ENCODE measurements around the gene LY6G5C.

Gene LY6G5C

DNA sequence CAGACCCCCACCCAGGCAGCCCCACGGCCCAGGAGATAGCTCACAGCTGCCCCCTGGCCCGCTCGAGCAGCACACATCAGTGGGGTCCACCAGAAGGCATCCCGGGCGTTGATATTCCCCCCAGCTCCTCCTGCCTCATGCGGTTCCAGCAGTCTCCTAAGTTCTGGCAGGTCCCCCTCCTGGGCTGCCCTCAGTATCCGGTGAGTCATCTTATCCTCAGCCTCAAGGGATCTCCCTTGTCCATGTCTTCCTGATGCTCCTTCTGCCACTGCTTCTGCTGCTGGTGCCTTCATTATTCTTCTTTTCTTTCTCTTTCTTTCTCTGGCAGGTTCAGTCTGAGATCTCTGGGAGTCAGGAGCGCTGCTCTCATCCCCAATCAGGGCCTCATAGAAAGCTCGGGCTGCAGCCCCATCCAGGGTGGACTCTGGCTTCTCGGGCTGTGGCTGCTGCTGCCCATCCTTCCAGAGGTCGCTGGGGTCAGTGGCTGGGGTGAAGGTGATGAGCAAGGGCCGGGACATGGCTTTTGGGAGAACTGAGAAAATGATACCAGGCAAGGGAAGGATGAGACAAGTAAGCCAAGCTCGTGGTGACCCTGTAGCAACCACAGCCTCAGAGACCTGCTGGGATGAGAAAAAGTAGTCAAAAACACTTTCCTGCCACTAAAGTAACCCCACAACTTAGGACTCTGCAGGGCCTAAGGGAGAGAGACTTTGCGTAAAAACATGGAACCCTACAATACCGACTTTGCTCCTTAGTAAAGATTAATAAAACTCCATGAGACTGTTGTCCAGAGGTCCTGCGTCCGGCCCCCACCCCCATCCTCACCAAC lies 16.7 kb downstream of the LY6G5C start:
- in situ Hi-C loops (cut with HindIII; ENCODE audit: low sequenced_read_pairs), result no loop called here

DNA sequence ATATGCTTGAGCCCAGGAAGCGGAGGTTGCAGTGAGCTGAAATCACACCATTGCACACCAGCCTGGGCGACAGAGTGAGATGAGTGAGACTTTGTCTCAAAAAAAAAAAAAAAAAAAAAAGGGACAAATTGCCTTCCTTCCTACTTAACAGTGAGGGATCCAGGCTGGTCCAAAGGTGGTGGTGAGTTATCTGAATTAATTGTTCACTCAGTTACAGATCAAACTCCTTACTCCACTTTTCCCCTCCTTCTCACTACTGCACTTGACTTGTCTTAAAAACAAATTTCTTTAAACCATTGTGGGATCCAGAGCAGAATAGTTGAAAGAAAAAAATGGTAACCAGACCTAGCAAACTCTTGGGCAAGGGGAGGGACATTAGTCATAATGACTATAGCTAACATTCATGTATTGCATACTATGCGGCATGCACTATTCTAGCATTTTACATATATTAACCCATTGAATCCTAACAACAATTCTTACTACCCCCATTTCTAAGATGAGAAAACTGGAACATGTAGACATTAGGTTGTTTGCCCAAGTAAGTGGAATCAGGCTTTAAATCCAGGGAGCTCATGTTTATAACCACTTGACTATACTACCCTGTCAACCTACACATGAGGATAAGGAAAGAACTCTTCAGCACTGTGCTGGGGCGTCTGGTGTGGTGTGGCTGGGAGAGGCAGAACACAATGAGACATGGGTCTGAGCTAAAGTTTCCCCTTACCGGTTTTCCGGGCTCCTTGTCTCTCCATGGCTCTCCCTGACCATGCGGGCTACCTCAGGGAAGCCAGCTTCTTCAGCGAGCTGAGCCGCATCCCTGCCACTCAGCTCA lies 17.5 kb downstream of the LY6G5C start:
- in situ Hi-C loops (cut with HindIII; ENCODE audit: low sequenced_read_pairs), result no loop called here

DNA sequence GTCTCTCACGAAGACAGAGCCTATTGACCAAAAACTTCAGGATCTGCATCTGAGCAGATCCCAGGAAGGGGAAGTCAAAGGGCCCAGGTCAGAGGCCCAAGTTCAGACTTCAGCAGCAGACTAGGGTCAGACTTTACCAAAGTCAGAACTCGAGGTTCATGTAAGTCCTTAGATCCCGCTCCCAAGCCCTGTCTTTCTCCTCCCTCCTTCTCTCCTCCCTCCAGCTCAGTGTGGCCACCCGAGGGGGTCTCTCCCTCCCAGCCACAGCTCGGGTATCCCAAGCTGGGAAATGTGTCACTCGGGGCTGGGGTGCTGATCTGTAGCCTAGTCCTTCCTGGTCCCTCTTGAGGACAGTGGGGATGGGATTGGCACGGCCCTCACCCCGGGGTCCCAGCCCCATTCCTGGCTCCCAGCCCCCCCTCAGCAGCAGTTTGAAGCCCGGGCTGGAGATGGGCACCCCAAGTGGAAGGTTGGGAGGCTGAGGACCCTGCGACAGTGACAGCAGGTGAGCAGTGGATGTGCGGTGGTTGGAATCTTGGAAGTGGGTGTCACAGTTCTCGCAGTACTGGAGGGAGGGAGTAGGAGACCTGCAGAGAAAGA lies 18.6 kb downstream of the LY6G5C start:
- in situ Hi-C loops (cut with HindIII; ENCODE audit: low sequenced_read_pairs), result no loop called here

DNA sequence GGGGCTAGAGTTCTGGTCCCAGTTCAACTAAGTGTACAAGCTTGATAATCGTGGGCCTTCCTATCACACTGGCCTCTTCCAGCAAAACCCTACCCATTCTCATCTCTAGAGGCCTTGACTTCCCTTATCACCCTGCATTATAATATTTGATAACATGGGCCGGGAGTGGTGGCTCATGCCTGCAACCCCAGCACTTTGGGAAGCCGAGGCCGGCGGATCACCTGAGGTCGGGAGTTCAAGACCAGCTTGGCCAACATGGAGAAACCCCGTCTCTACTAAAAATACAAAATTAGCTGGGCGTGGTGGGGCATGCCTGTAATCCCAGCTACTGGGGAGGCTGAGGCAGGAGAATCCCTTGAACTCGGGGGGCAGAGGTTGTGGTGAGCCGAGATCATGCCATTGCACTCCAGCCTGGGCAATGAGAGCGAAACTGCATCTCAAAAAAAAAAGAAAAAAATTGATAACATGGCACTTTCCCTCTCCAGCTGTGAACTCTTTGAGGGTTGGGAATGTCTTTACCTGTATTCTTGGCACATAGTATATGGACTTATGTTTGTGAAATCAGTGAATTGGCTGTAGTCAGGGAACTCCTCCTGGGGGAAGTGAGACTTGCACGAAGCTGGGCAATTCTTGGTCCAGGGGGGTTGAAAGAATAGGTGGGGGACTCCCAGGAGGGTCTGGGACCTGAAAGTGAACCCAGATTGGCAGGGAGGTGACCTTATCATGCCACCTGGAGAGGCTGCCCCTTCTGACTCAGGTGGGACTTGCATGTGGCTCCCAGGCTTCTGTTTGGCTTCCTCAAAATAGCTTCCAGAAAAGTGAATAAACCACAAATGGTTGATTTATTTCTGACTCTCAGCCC lies 19.4 kb downstream of the LY6G5C start:
- in situ Hi-C loops (cut with HindIII; ENCODE audit: low sequenced_read_pairs), result no loop called here

DNA sequence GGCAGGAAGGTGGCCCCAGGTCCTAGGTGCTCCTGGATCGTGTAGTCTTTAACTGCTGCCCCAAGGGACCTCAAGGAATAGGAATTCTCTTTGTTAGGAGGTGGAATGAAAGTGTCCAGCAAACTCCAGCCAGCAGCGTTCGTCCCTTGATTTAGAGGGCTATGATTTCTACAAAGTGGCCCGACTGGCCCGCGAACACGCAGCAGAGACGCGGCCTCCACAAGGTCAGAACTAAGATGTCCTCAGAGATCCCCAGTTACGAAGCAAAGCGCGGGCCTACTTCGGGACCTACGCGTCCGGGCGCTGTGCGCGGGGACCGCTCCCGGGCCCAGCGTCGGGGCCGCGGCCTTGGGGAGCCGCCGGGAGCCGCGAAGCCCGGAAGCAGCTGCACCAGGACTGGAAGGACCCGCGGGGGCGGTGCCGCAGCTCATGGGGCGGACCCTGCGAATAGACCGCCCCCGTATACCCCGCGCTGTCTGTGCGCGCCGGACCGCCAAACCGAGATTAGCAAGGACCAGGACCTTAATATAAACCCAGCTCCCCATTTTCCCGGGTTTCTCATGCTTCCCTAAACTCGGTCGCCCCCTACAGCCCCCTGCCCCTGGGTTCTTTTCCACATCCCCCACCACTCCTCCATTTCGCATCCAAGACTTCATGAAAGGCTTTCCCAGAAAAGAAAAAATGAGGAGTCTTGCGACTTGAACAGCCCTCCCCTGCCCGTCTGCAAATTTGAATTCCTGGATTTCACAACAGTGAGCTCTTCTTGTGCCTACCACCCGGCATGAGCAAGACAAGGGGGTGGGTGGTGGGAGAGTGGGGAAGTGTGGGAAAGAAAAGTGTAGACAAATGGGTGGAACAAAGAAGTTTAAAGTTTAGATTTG lies 20.2 kb downstream of the LY6G5C start, which contains the start of gene C6orf47:
C6orf47 (minus strand) TSS at position 398 of the 881 bp plus-strand sequence. CDS start 831 bp downstream, outside the sequence.
- in situ Hi-C loops (cut with HindIII; ENCODE audit: low sequenced_read_pairs), result no loop called here

DNA sequence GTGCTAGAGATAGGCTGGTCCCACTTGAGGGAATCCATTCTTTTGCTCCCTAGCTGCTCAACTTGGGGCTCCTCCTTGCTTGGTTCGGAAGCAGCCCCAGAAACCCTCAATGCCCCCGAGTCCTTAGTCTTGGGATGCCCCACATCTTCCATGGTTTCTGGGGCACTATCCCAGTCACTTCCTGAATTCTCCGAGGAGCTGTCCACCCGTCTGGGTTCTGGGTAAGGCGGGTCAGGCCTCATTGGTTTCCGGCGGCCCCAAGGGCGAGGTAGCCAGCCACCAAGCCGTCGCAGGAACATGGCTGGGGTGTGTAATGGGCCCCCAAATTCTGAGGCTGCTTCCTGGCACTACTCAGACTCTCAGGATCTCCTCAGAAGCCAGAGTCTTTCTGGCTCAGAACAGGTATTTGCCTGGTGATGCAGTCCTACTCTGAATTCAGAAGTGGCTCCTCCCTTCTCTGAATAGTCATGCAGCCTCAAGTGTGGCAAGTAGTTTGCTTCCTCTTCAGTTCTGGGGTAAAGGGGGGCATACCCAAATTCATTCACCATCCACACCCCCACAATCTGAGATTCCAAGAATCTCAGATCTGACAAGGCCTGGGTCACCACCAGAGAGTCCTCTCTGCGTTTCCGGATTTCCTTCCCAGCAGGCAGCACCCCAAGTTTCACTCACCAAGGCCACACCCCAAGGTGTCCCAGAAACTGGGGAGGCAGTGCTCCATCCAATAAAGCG lies 21.1 kb downstream of the LY6G5C start:
- in situ Hi-C loops (cut with HindIII; ENCODE audit: low sequenced_read_pairs), result no loop called here

DNA sequence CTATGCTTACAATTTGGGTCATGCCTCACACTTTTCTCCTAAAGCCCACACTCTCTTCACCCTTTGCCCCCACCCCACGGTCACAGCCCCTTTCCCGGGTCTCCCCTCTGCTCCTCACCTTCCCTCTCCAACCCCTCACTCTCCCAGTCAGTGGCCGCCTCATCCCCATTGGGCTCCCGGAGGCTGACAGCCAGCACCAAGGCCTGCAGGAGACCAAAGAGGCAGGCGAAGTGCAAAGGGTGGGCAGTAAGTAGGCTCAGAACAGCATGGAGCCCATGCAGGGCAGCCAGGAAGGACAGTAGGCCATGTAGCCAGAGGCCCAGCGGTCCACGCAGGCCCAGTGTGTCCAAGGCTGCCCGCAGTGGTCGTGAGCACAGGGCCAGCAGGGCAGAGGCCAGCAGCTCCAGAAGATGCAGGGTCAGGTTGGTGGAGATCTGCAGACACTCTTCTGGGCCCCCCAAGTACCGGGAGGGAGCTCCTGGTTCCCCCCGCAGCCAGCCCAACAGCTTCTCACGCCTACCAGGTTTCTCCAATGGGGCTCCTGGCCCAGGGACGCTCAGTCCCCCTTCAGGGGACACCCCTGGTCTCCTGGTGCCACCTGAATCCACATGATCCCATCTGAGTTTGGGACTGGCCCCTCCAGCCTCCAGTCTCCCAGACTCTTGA lies 21.8 kb downstream of the LY6G5C start:
- in situ Hi-C loops (cut with HindIII; ENCODE audit: low sequenced_read_pairs), result no loop called here

DNA sequence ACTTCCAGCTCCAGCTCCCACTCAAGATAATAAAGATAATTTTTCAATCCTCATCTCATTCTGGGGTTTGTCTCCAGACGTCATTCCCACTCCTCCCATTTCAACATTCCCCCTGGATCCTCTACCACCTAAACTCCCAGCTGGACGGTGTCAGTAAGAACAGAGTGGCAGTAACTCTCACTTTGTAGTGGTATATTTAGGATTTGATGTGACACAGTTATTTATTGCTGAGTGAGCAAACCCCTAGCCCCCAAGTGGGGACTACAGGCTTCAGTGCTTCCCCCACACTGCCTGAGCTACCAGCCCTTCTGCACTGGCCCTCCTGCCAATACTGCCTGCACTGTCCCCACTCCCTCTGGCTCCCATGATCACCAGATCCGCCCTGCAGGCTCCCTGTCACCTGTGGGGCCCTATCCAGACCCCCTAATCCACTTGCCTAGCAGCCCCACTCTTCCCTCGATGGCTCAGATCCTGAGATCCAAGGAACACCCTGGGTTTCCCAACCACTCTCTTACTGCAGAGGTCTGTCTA lies 22.6 kb downstream of the LY6G5C start:
- in situ Hi-C loops (cut with HindIII; ENCODE audit: low sequenced_read_pairs), result no loop called here

DNA sequence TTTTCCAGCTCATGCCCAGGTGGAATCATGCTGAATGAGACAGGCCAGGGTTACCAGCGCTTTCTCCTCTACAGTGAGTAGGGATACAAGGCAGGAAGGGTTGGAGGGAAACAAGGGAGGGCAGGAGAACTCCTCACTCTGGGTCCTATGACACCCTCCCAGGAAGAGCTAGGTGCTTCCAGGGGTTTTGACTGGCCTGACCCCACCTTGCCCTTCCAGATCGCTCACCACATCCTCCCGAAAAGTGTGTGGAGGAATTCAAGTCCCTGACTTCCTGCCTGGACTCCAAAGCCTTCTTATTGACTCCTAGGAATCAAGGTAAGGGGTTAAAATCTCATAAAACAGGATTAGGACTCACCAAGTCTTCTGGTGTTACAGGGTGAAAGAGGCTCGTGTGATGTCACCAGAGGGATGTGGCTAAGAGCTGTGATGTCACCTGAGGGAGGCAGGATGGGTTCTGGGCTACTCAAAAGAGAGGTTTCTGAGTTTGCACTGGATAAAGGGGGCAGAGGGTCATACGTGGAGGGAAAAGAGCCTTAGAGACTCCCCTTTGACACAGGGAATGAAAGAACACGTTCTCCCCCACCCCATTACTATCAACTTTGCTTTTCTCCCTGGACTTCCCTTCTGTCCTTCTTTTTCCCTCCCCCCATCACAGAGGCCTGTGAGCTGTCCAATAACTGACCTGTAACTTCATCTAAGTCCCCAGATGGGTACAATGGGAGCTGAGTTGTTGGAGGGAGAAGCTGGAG lies 23.3 kb downstream of the LY6G5C start:
- in situ Hi-C loops (cut with HindIII; ENCODE audit: low sequenced_read_pairs), result no loop called here

DNA sequence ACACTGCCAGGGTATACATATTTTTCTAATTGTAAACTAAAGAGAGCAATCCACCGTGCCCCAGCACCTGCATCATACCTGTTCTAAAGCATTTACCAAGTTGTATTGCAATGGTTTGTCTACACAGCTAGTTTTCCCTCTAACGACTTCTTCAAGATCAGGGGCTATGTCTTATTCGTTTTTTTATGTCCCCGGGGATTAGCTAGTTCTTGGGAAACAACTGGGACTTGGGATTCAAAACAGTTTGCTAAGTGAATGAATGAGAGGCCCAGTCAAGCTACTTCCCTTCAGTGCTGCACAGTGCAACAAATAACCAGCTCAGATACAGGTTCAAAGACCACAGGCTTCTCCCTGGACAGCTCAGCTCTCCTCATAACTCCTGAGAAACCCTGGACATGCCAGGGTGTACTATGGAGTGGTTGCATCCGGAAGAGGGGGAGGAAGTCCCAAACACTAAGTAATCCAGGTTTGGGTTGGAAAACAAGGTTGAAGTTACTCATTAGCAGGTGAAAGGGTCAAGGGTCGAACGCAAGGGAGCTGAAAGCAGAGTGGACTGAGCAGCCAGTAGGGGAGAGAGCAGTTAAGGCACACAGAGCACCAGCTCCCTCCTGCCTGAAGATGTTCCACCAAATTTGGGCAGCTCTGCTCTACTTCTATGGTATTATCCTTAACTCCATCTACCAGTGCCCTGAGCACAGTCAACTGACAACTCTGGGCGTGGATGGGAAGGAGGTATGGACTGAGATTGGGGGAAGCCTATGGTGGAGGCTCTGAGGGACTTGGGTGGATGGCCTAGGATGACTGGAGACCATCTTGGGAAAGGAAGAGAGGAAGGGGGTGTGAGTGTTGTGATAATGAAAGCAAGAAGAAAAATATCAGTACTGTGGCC lies 25.3 kb downstream of the LY6G5C start, which contains the start of gene APOM:
APOM (plus strand) TSS at position 546 of the 889 bp plus-strand sequence; CDS start at position 619, 73 bp downstream.
- in situ Hi-C loops (cut with HindIII; ENCODE audit: low sequenced_read_pairs), result no loop called here

DNA sequence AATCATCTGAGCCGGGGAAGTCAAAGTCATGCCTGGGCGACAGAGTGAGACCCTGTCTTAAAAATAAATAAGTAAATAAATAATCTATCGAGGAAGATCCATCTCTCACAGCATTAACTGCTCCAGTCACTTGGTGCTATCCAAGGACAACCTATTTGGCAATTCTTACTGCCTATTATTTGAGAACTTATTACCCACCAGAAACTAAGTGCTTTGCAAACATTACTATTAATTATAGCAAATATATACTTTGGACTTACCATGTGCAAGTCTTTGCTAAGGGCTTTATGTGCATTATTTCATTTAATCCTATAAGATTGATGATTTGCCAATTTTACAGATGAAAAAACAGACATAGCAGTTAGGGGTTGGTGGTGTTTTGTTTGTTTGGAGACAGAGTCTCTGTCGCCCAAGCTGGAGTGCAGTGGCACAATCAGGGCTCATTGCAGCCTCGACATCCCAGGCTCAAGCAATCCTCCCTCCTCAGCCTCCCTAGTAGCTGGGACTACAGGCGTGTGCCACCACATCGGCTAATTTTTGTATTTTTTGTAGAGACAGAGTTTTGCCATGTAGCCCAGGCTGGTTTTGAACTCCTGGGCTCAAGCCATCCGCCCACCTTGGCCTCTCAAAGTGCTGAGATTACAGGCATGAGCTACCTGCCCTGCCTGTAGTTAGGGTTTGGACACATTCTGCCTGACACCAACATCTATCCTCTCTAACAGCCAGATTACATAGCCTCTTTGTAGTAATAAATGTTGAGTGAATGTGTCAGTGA lies 26.1 kb downstream of the LY6G5C start:
- in situ Hi-C loops (cut with HindIII; ENCODE audit: low sequenced_read_pairs), result no loop called here

DNA sequence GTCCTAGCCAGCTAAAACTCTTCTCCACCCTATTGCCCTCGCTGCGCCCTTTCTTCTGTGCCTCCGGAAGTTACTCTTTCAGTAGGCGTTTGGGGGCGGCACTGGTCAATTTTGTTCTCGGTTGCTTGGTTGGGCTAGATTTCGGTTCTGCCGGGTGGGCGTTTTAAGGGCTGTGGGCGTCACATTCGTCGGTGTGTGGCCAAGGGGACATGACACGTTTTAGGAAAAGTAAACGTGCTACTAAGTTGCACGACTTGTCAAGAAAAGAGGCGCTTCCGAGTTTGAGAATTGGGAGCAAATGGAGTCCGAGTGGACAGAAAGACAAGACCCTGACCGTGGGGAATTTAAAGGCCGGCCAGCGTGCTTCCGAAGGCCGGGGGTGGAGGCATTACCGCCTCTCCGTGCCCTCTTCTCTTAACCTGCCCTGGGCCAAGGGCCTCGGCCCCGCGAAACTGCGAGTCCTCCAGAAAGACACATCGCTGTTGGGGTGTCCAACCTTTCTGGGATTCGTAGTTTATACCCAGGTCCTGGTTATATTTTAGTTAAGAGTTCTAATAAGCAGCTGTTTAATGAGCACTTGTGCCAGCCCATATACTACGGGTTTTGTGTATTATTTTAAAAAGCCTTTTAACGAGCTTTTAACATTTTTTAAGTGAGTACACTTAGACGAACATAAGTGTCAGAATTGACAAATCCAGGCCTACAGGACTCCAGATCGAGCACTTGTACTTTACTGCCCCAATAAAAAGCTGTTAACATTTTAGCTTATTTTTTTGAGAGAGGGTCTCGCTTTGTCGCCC lies 27.7 kb downstream of the LY6G5C start:
- in situ Hi-C loops (cut with HindIII; ENCODE audit: low sequenced_read_pairs), result no loop called here

DNA sequence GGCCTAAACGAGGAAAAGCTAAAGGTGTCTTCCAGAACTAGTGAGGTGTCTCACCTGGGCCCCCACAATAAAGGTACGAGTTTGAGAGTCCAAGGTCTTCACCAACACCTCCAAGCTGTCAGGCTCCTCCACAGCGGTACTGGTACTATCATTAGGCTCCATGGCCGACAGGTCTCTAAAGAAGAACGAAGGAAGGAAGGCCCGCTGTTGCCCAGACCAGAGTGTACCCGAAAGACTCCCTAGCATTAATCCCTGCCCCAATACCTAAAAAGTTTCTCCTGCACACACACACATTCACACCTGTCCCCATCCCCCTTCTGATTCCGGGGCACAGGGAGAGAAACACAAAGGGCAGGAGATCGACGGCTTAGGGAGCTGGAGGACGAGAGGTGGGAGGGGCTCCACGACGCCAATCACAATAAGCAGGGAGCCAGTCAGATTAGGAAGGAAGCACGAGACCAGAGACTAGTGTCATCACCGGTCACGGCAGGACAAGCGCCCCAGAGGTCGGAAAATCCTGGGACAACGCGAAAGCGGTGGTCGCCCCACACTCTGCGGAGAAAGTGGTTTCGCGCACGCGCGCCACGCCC lies 29.2 kb downstream of the LY6G5C start:
- in situ Hi-C loops (cut with HindIII; ENCODE audit: low sequenced_read_pairs), result no loop called here

DNA sequence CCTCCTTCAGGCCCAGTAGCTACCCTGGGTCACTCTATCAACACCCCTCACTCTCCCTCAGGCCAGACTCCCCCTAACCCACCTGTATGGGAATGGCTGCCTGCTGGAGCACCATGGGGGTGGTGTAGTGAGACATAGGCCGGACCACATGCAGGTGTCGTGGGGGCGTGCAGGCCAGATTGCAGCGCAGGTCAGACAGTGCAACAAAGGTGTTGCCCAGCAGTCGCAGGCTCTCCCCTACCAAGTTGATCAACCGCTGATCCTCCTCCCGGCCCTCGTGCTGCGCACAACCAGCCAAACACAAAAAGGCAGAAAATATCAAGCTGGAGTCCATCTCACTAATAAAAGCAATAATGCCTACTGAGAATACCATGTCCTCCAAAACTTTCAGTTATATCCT lies 35.5 kb downstream of the LY6G5C start:
- in situ Hi-C loops (cut with HindIII; ENCODE audit: low sequenced_read_pairs), result loop anchor here (5.0 kb wide), 2 partner anchors 67 to 192 kb away; no protein-coding TSS in a partner anchor
